Measurements from ENCODE around the gene TCF4. TPM values are rescaled to one million over a fixed set of nuclear protein-coding genes. Genes with fewer than 3 reads are reported as not detected.
A peak's percentile ranks its signal among the peaks of the same experiment; 100 is the strongest.

The TCF4 gene
- total RNA-seq, 1 experiment from 2014 or later: 104 TPM

- TF ChIP-seq CDX4 (CRISPR knock-in tag; IDR thresholded peaks at IDR 0.05; ENCODE audit: borderline replicate concordance): no peak
- TF ChIP-seq ELF4 (CRISPR knock-in tag; IDR thresholded peaks at IDR 0.05; ENCODE audit: low read depth): no peak
- TF ChIP-seq GABPB1 (CRISPR knock-in tag; IDR thresholded peaks at IDR 0.05): no peak
- TF ChIP-seq RORB (CRISPR knock-in tag; IDR thresholded peaks at IDR 0.05): no peak
Measured at GRCh38 chr18:55501579-55501978, 86.4 kb downstream of the TCF4 start (continued).

- peaks cover 84% of the 10 kb centered on the region for H3K4me1 Mint-ChIP-seq
- no peaks in the 10 kb centered on the region for H3K9me3 Mint-ChIP-seq
- H3K27me3 Mint-ChIP-seq (ENCODE audit: low read depth): no peaks in the 10 kb centered on the region
- ATAC-seq (no peak), DNase-seq (ENCODE audit: low spot score) (no peak)
- no peaks in the 10 kb centered on the region for H3K36me3 Mint-ChIP-seq
- ChIA-PET CTCF (interaction anchor here (1.3 kb wide), 1 partner anchor 281 kb away, joined by 3 read pairs; no protein-coding TSS in a partner anchor), POLR2A (interaction anchor here (0.7 to 1.2 kb wide), 2 partner anchors 77 to 381 kb away, joined by 3 read pairs; no protein-coding TSS in a partner anchor)
- peak overlapping the region; percentile 21; the same call in 1 of the 2 replicates for H3K4me3 Mint-ChIP-seq
- H3K27ac Mint-ChIP-seq: no peak overlapping the region
- TF ChIP-seq NR2C2 (CRISPR knock-in tag; IDR thresholded peaks at IDR 0.05) (no peak), STAT6 (CRISPR knock-in tag; conservative IDR thresholded peaks at IDR 0.05; ENCODE audit: low read depth) (no peak), PREB (CRISPR knock-in tag; IDR thresholded peaks at IDR 0.05; ENCODE audit: borderline replicate concordance) (no peak), TEAD1 (CRISPR knock-in tag; IDR thresholded peaks at IDR 0.05) (no peak), JAZF1 (CRISPR knock-in tag; IDR thresholded peaks at IDR 0.05) (no peak), ATF6 (CRISPR knock-in tag; IDR thresholded peaks at IDR 0.05) (no peak), ATF2 (CRISPR knock-in tag; IDR thresholded peaks at IDR 0.05; ENCODE audit: borderline replicate concordance, low read depth) (no peak), MYBL2 (CRISPR knock-in tag; IDR thresholded peaks at IDR 0.05) (no peak), USF1 (CRISPR knock-in tag; IDR thresholded peaks at IDR 0.05) (no peak), FOXJ3 (CRISPR knock-in tag; IDR thresholded peaks at IDR 0.05; ENCODE audit: borderline replicate concordance) (no peak), RELA (CRISPR knock-in tag; IDR thresholded peaks at IDR 0.05; ENCODE audit: borderline replicate concordance) (no peak), ZNF671 (CRISPR knock-in tag; IDR thresholded peaks at IDR 0.05) (no peak), IRF1 (CRISPR knock-in tag; IDR thresholded peaks at IDR 0.05) (no peak), MAX (CRISPR knock-in tag; IDR thresholded peaks at IDR 0.05) (no peak), EMX1 (CRISPR knock-in tag; IDR thresholded peaks at IDR 0.05) (no peak), FOXP1 (CRISPR knock-in tag; IDR thresholded peaks at IDR 0.05; ENCODE audit: borderline replicate concordance) (no peak), TEAD4 (CRISPR knock-in tag; IDR thresholded peaks at IDR 0.05) (no peak), IRF2 (CRISPR knock-in tag; IDR thresholded peaks at IDR 0.05; ENCODE audit: borderline replicate concordance, low read depth) (no peak), ETV6 (CRISPR knock-in tag; IDR thresholded peaks at IDR 0.05) (no peak), ZNF263 (CRISPR knock-in tag; IDR thresholded peaks at IDR 0.05; ENCODE audit: low read depth) (no peak)
Measured at GRCh38 chr18:55500316-55501086, 87.5 kb downstream of the TCF4 start.

All from WTC11 (cell line).